H1 (cell line): Measurements from ENCODE around the gene RNF208. TPM values are rescaled to one million over a fixed set of nuclear protein-coding genes. Genes with fewer than 3 reads are reported as not detected.

Experiments used
- CBX8 ChIP-seq: fragments of 300-800, 300-1000 bp; sonication (generic); IDR thresholded peaks from 2 replicates; pipeline ENCODE4 v1.7.1; 2016; ENCODE audit warnings: low read depth, low read length, borderline replicate concordance
- EGR1 ChIP-seq: IDR thresholded peaks from 2 replicates; pipeline ENCODE4 v1.6.1; 2011; ENCODE audit warnings: low read depth, low read length, borderline replicate concordance
- EZH2 ChIP-seq: fragments of 200-600 bp; sonication (generic); IDR thresholded peaks from 2 replicates; pipeline ENCODE4 v1.7.1; 2012; ENCODE audit warnings: low read depth, mild to moderate bottlenecking, moderate library complexity, low read length, inconsistent platforms; ENCODE audit not compliant: severe bottlenecking
- MAX ChIP-seq: IDR thresholded peaks from 2 replicates; pipeline ENCODE4 v1.6.1; 2012; ENCODE audit warnings: inconsistent platforms
- POLR2AphosphoS5 ChIP-seq: IDR thresholded peaks from 2 replicates; pipeline ENCODE4 v1.6.1; 2011; ENCODE audit warnings: low read depth, low read length
- RNF2 ChIP-seq: fragments of 200-900, 300-1000 bp; sonication (generic); IDR thresholded peaks from 2 replicates; pipeline ENCODE4 v1.7.1; 2016; ENCODE audit warnings: borderline replicate concordance, low read depth, mild to moderate bottlenecking, antibody characterized with exemption, low read length; ENCODE audit not compliant: poor library complexity, severe bottlenecking; ENCODE audit errors: missing control alignments
- polyA plus RNA-seq, 7 experiments: library from polyadenylated mRNA; depleted of rRNA in 3 of 7; stranded (reverse) in 5 of 7; unstranded in 2 of 7; fragments of >200 nt in 5 of 7; fragments of 200-250 nt in 2 of 7; gene quantifications; 1 replicate in 5 of 7; 2 replicates in 1 of 7; 4 replicates in 1 of 7; pipeline versions ENCODE4 v1.2.1 to v1.2.3, GENCODE V29; 2011 to 2013; ENCODE audit warnings: missing spikeins in 2 of 7, mixed read lengths in 2 of 7
- total RNA-seq: library from RNA; stranded (reverse); fragmentation: NEBNext Ultra II Directional; extraction: Animal tissue kit (Norgen Biotek cat#: 25700); gene quantifications from 2 replicates; pipeline ENCODE4 v1.2.1, GENCODE V29; 2021

RNF208 gene
- total and polyA plus RNA-seq, 2 of the 8 experiments (the other 6 are each of a cell fraction or from before 2014, with no cell fraction given): 2.7 to 7.7 TPM

DNA sequence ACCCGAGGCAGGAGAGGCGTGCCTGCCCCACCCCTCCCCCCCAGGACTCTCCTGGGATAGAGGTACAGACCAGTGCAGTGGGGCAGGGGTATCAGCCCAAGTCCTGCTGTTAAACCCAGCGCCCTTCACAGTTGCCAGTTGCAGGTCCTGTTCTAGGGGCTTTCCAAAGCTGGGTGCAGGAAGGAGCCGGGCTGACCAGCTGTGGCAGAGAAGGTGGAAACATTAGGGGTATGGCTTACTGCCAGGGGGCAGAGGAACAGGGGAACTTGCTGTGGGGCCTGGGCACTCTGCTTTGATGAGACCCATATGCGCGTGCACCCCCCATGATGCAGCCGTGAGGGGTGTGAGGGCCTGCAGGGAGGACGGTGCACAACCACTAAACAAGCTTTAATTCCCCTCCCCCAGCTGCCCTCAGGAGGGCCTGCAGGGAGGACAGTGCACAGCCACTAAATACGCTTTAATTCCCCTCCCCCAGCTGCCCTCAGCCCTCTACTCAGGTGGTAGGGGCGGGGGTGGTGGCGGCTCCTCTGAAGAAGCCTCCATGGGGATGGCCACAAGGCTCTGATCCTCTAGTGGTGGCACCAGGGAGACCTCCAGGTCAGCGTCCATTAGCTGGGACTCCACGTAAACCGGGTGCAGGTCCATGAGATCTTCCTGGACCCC lies 51.4 kb downstream of the RNF208 start (continued):
- TF ChIP-seq EZH2 (no peak), MAX (no peak), EGR1 (no peak), POLR2AphosphoS5 (no peak), CBX8 (no peak), RNF2 (no peak)

Other genes starting within 250 kb of the RNF208 start
Only the 30 nearest of the 32 such genes appear.
- gene PAXX, start 229.8 kb downstream of the RNF208 start, total RNA-seq: 40.8 and 43.4 TPM in 2 replicates
- gene PAXX, start 229.8 kb downstream of the RNF208 start, polyA plus RNA-seq (2011; rRNA removed): 45.9 and 56.8 TPM in 2 replicates
- not detected in 2 replicates for gene CLIC3, start 225.7 kb downstream of the RNF208 start, total RNA-seq
- gene CLIC3, start 225.7 kb downstream of the RNF208 start, polyA plus RNA-seq (2011; rRNA removed): 0.12 and 0.33 TPM in 2 replicates
- 12.5 and 15.2 TPM in 2 replicates for gene ABCA2, start 194.0 kb downstream of the RNF208 start, total RNA-seq
- gene ABCA2, start 194.0 kb downstream of the RNF208 start, polyA plus RNA-seq (2011; rRNA removed): 14.3 and 21.9 TPM in 2 replicates
- gene FUT7, start 190.2 kb downstream of the RNF208 start, total RNA-seq: not detected in 2 replicates
- not detected in 2 replicates for gene FUT7, start 190.2 kb downstream of the RNF208 start, polyA plus RNA-seq (2011; rRNA removed)
- gene NPDC1, start 176.1 kb downstream of the RNF208 start, total RNA-seq: 41.9 and 44.1 TPM in 2 replicates
- gene NPDC1, start 176.1 kb downstream of the RNF208 start, polyA plus RNA-seq (2011; rRNA removed): 26.2 and 43.6 TPM in 2 replicates
- gene ENTPD2, start 168.2 kb downstream of the RNF208 start, total RNA-seq: 3.2 and 3.8 TPM in 2 replicates
- gene ENTPD2, start 168.2 kb downstream of the RNF208 start, polyA plus RNA-seq (2011; rRNA removed): 0.65 and 1.9 TPM in 2 replicates
- gene SAPCD2, start 151.7 kb downstream of the RNF208 start, total RNA-seq: 30.3 and 32.1 TPM in 2 replicates
- 12.7 and 17.3 TPM in 2 replicates for gene SAPCD2, start 151.7 kb downstream of the RNF208 start, polyA plus RNA-seq (2011; rRNA removed)
- 5.4 and 5.5 TPM in 2 replicates for gene UAP1L1, start 144.7 kb downstream of the RNF208 start, total RNA-seq
- gene UAP1L1, start 144.7 kb downstream of the RNF208 start, polyA plus RNA-seq (2011; rRNA removed): 2.0 and 3.5 TPM in 2 replicates
- gene MAN1B1, start 135.3 kb downstream of the RNF208 start, total RNA-seq: 35.1 and 36.3 TPM in 2 replicates
- gene MAN1B1, start 135.3 kb downstream of the RNF208 start, polyA plus RNA-seq (2011; rRNA removed): 33.7 and 36.5 TPM in 2 replicates
- 21.2 and 21.5 TPM in 2 replicates for gene DPP7, start 107.5 kb downstream of the RNF208 start, total RNA-seq
- 26.8 and 34.7 TPM in 2 replicates for gene DPP7, start 107.5 kb downstream of the RNF208 start, polyA plus RNA-seq (2011; rRNA removed)
- 2.1 TPM in 2 replicates for gene GRIN1, start 83.1 kb downstream of the RNF208 start, total RNA-seq
- 0.48 and 1.3 TPM in 2 replicates for gene GRIN1, start 83.1 kb downstream of the RNF208 start, polyA plus RNA-seq (2011; rRNA removed)
- 0.34 and 0.36 TPM in 2 replicates for gene LRRC26, start 52.2 kb downstream of the RNF208 start, total RNA-seq
- gene LRRC26, start 52.2 kb downstream of the RNF208 start, polyA plus RNA-seq (2011; rRNA removed): 0.85 and 1.0 TPM in 2 replicates
- not detected in 2 replicates for gene TMEM210, start 50.2 kb downstream of the RNF208 start, total RNA-seq
- gene TMEM210, start 50.2 kb downstream of the RNF208 start, polyA plus RNA-seq (2011; rRNA removed): not detected in 2 replicates
- 37.7 and 41.9 TPM in 2 replicates for gene ANAPC2, start 33.7 kb downstream of the RNF208 start, total RNA-seq
- gene ANAPC2, start 33.7 kb downstream of the RNF208 start, polyA plus RNA-seq (2011; rRNA removed): 30.2 and 44.3 TPM in 2 replicates
- gene SSNA1, start 33.6 kb downstream of the RNF208 start, total RNA-seq: 87.3 and 91.3 TPM in 2 replicates
- 157 and 182 TPM in 2 replicates for gene SSNA1, start 33.6 kb downstream of the RNF208 start, polyA plus RNA-seq (2011; rRNA removed)
- 23.2 and 27.2 TPM in 2 replicates for gene TPRN, start 21.5 kb downstream of the RNF208 start, total RNA-seq
- gene TPRN, start 21.5 kb downstream of the RNF208 start, polyA plus RNA-seq (2011; rRNA removed): 9.7 and 14.9 TPM in 2 replicates
- 44.1 and 44.2 TPM in 2 replicates for gene TMEM203, start 16.6 kb downstream of the RNF208 start, total RNA-seq
- gene TMEM203, start 16.6 kb downstream of the RNF208 start, polyA plus RNA-seq (2011; rRNA removed): 57.1 and 67.1 TPM in 2 replicates
- 32.3 and 33.2 TPM in 2 replicates for gene NDOR1, start 16.5 kb downstream of the RNF208 start, total RNA-seq
- 25.7 and 42.4 TPM in 2 replicates for gene NDOR1, start 16.5 kb downstream of the RNF208 start, polyA plus RNA-seq (2011; rRNA removed)
- gene CYSRT1, start 2.9 kb upstream of the RNF208 start, total RNA-seq: 1.0 and 1.6 TPM in 2 replicates
- 6.5 and 7.6 TPM in 2 replicates for gene CYSRT1, start 2.9 kb upstream of the RNF208 start, polyA plus RNA-seq (2011; rRNA removed)
- 0.17 TPM in 1 of 2 replicates, not detected in the other for gene RNF224, start 5.3 kb upstream of the RNF208 start, total RNA-seq
- gene RNF224, start 5.3 kb upstream of the RNF208 start, polyA plus RNA-seq (2011; rRNA removed): 0.24 and 0.25 TPM in 2 replicates
- gene SLC34A3, start 8.7 kb upstream of the RNF208 start, total RNA-seq: not detected in 2 replicates
- gene SLC34A3, start 8.7 kb upstream of the RNF208 start, polyA plus RNA-seq (2011; rRNA removed): 0.06 and 0.08 TPM in 2 replicates
- gene TUBB4B, start 19.0 kb upstream of the RNF208 start, total RNA-seq: 307 and 311 TPM in 2 replicates
- gene TUBB4B, start 19.0 kb upstream of the RNF208 start, polyA plus RNA-seq (2011; rRNA removed): 280 and 342 TPM in 2 replicates
- gene STPG3, start 29.0 kb upstream of the RNF208 start, total RNA-seq: not detected in 2 replicates
- gene STPG3, start 29.0 kb upstream of the RNF208 start, polyA plus RNA-seq (2011; rRNA removed): 0.14 TPM in 1 of 2 replicates, not detected in the other
- gene NELFB, start 33.1 kb upstream of the RNF208 start, total RNA-seq: 70.8 and 78.0 TPM in 2 replicates
- 57.6 and 86.5 TPM in 2 replicates for gene NELFB, start 33.1 kb upstream of the RNF208 start, polyA plus RNA-seq (2011; rRNA removed)
- gene TOR4A, start 55.5 kb upstream of the RNF208 start, total RNA-seq: 9.2 and 9.3 TPM in 2 replicates
- gene TOR4A, start 55.5 kb upstream of the RNF208 start, polyA plus RNA-seq (2011; rRNA removed): 8.4 and 11.4 TPM in 2 replicates
- gene NRARP, start 80.0 kb upstream of the RNF208 start, total RNA-seq: 35.4 and 37.2 TPM in 2 replicates
- gene NRARP, start 80.0 kb upstream of the RNF208 start, polyA plus RNA-seq (2011; rRNA removed): 32.5 and 52.0 TPM in 2 replicates
- 7.0 and 7.2 TPM in 2 replicates for gene EXD3, start 200.9 kb upstream of the RNF208 start, total RNA-seq
- 9.4 and 12.7 TPM in 2 replicates for gene EXD3, start 200.9 kb upstream of the RNF208 start, polyA plus RNA-seq (2011; rRNA removed)
- gene NOXA1, start 201.2 kb upstream of the RNF208 start, total RNA-seq: 0.34 and 0.55 TPM in 2 replicates
- 0.91 and 1.5 TPM in 2 replicates for gene NOXA1, start 201.2 kb upstream of the RNF208 start, polyA plus RNA-seq (2011; rRNA removed)
- 0.33 and 0.48 TPM in 2 replicates for gene ENTPD8, start 219.1 kb upstream of the RNF208 start, total RNA-seq
- 0.51 and 1.1 TPM in 2 replicates for gene ENTPD8, start 219.1 kb upstream of the RNF208 start, polyA plus RNA-seq (2011; rRNA removed)
- gene NSMF, start 237.1 kb upstream of the RNF208 start, total RNA-seq: 55.5 and 56.7 TPM in 2 replicates
- 65.1 and 90.8 TPM in 2 replicates for gene NSMF, start 237.1 kb upstream of the RNF208 start, polyA plus RNA-seq (2011; rRNA removed)